Measurements from ENCODE around the gene ARHGEF4. TPM values are rescaled to one million over a fixed set of nuclear protein-coding genes. Genes with fewer than 3 reads are reported as not detected.

ARHGEF4 gene
- total and polyA plus RNA-seq, 8 donors: 16.3 to 58.2 (median 19.8) TPM

GRCh38 chr2:131031875-131032274, 195.2 kb downstream of the ARHGEF4 start:
- H3K27ac ChIP-seq: no peak overlapping the region
- intact Hi-C loops (cut with DNase I): no loop called here
- FAIRE-seq (no peak), ATAC-seq (no peak), DNase-seq (no peak)
- H3K36me3 ChIP-seq: no peaks in the 10 kb centered on the region
- WGBS, 2 donors: 79 to 85% methylated on average over 9 of the region's 9 CpGs
- H3K4me3 ChIP-seq: no peak overlapping the region
- no peaks in the 10 kb centered on the region for H3K4me1 ChIP-seq
- TF ChIP-seq, protein P1, sequence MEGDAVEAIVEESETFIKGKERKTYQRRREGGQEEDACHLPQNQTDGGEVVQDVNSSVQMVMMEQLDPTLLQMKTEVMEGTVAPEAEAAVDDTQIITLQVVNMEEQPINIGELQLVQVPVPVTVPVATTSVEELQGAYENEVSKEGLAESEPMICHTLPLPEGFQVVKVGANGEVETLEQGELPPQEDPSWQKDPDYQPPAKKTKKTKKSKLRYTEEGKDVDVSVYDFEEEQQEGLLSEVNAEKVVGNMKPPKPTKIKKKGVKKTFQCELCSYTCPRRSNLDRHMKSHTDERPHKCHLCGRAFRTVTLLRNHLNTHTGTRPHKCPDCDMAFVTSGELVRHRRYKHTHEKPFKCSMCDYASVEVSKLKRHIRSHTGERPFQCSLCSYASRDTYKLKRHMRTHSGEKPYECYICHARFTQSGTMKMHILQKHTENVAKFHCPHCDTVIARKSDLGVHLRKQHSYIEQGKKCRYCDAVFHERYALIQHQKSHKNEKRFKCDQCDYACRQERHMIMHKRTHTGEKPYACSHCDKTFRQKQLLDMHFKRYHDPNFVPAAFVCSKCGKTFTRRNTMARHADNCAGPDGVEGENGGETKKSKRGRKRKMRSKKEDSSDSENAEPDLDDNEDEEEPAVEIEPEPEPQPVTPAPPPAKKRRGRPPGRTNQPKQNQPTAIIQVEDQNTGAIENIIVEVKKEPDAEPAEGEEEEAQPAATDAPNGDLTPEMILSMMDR (IDR thresholded peaks at IDR 0.05): no peak
- H3K9me3 ChIP-seq: no peaks in the 10 kb centered on the region
- H3K27me3 ChIP-seq: no peaks in the 10 kb centered on the region

GRCh38 chr2:131032393-131032836, 195.7 kb downstream of the ARHGEF4 start:
- WGBS, 2 donors: 91% methylated on average over 4 of the region's 4 CpGs
- FAIRE-seq (no peak), ATAC-seq (no peak), DNase-seq (no peak)
- Histone ChIP-seq H3K36me3 (no peaks in the 10 kb centered on the region), H3K4me3 (no peak overlapping the region), H3K27ac (no peak overlapping the region), H3K27me3 (no peaks in the 10 kb centered on the region), H3K9me3 (no peaks in the 10 kb centered on the region), H3K4me1 (no peaks in the 10 kb centered on the region)
- intact Hi-C loops (cut with DNase I): no loop called here
- TF ChIP-seq, protein P1 (IDR thresholded peaks at IDR 0.05): no peak

DNA sequence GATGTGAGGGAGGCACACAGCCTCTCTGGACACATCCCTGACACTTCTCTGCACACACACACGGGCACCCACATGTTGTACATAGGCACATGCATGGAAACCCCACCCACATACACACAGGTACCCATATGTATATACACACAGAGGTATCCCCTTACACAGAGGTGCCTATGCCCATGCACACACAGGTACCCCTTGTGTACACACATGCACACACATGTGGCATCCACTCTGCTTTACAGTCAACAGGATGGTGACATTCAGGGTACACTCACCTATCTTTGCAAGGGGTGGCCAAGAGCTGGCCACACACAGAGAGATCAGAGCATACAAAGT, 197.0 kb downstream of the ARHGEF4 start:
- FAIRE-seq: no peak
- TF ChIP-seq, protein P1 (IDR thresholded peaks at IDR 0.05): no peak
- no peaks in the 10 kb centered on the region for H3K36me3 ChIP-seq
- H3K27ac ChIP-seq: no peak overlapping the region
- H3K4me1 ChIP-seq: no peaks in the 10 kb centered on the region
- H3K27me3 ChIP-seq: no peaks in the 10 kb centered on the region
- WGBS, 2 donors: 74 to 100% methylated on average over 1 of the region's 1 CpG
- intact Hi-C loops (cut with DNase I): no loop called here
- no peak overlapping the region for H3K4me3 ChIP-seq
- ATAC-seq: peak in 1 of 4 donors; percentile 4
- no peak for DNase-seq
- no peaks in the 10 kb centered on the region for H3K9me3 ChIP-seq

DNA sequence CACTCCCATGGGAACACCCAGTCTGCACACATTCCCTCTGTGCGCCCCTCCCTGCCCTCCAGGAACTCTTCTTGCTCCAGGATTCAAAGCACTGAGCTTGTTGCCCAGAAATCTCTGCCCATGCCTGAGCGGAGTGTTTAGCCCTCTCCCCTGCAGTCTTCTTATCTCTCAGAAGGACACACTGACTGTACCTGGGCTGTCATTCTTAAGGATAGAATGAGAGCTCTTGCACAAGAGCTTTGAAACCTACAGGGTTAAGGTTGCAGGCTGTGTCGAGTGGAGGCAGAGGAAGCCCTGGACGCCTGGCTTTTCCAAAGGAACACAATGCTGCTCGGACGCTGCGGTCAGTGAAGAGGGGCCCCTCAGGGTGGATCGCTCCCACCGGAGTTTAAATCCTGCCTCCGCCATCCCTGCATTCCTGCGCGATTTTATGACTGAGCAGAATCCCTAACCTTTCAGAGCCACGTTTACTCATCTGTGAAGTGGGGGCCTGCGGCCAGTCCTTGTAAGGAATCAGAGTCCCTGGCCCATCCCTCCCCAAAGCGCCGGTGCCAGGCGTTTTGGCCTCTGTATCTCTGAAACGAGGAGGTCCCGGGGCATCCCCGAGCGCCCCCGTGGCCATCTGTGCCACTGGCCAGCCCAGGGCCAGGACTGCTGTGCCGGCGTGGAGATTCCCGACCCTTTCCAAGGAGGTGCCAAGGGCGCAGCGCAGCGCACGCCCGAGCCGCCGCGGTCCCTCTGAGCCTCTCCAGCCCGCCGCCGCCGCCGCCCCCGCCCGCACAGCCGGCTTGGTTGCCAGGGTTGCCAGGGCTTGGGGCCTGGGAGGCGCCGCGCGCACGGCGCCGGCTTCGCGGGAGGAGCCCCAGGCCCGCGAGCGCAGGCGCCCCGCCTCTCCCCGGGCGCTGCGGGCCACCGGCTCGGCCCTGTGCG, 197.7 kb downstream of the ARHGEF4 start:
- Histone ChIP-seq H3K27ac (no peak overlapping the region), H3K36me3 (no peaks in the 10 kb centered on the region), H3K4me3 (peak overlapping the region in 1 of 4 donors; percentile 30), H3K4me1 (no peaks in the 10 kb centered on the region), H3K9me3 (no peaks in the 10 kb centered on the region), H3K27me3 (no peaks in the 10 kb centered on the region)
- ATAC-seq (peak; percentile 41 to 87 (median 63)), FAIRE-seq (no peak), DNase-seq (peak in 4 of 6 donors; percentile 28 to 76 (median 53))
- 9 to 10% methylated on average over 25 to 61 of the region's 61 CpGs for WGBS, 2 donors
- intact Hi-C loops (cut with DNase I): no loop called here
- TF ChIP-seq, protein P1 (IDR thresholded peaks at IDR 0.05): no peak
